Gastroesophageal sphincter (tissue), 4 donors: ENCODE measurements around the gene WTAP. TPM values are rescaled to one million over a fixed set of nuclear protein-coding genes. Genes with fewer than 3 reads are reported as not detected.
"Not testable (repeated sequence)": the region's sequence is repeated elsewhere in the genome, so short reads cannot be mapped to it uniquely, and the experiment has no call there.

Source experiments
- ATAC-seq: fragments of 150-250 bp; one replicate; pipeline ENCODE4 v1.9.1; 2016; ENCODE audit warnings: mild to moderate bottlenecking, moderate library complexity
- H3K27ac ChIP-seq, 4 donors: fragments of 200-600 bp; sonication (generic) in 3 of 4; 1 replicate in 3 of 4; 2 replicates in 1 of 4; pipeline ENCODE4 v1.5.1; 2016 to 2019
- H3K27me3 ChIP-seq: fragments of 200-600 bp; sonication (generic); one replicate; pipeline ENCODE4 v1.5.1; 2019
- H3K36me3 ChIP-seq, 2 donors: fragments of 200-600 bp; sonication (generic); one replicate each; pipeline ENCODE4 v1.5.1; 2019; ENCODE audit warnings: control low read depth in 1 of 2
- H3K4me1 ChIP-seq, 3 donors: fragments of 200-600 bp; sonication (generic); 1 replicate in 2 of 3; 2 replicates in 1 of 3; pipeline ENCODE4 v1.5.1; 2016 to 2019; ENCODE audit warnings: control low read depth in 2 of 3
- H3K4me3 ChIP-seq, 2 donors: fragments of 200-600 bp; sonication (generic); one replicate each; pipeline ENCODE4 v1.5.1; 2019; ENCODE audit warnings: mild to moderate bottlenecking in 1 of 2, moderate library complexity in 1 of 2
- H3K9me3 ChIP-seq, 3 donors: fragments of 200-600 bp; sonication (generic); one replicate each; pipeline ENCODE4 v1.5.1; 2017 to 2019; ENCODE audit warnings: control low read depth in 2 of 3
- CTCF ChIP-seq, 4 experiments: fragments of 200-600 bp in 2 of 4; fragments of 450-650 bp in 2 of 4; sonication (generic) in 1 of 4; IDR thresholded peaks; one replicate each; pipeline ENCODE4 v1.5.1; 2017 to 2019; ENCODE audit warnings: antibody characterized with exemption in 4 of 4, mild to moderate bottlenecking in 2 of 4, moderate library complexity in 2 of 4
- EP300 ChIP-seq: sonication (generic); formaldehyde crosslinking; IDR thresholded peaks from one replicate; pipeline ENCODE4 v1.6.1; 2017; ENCODE audit warnings: antibody characterized with exemption, mild to moderate bottlenecking
- POLR2A ChIP-seq, 2 donors: fragments of 450-650 bp; IDR thresholded peaks; one replicate each; pipeline ENCODE4 v1.6.1; 2017; ENCODE audit warnings: antibody characterized with exemption in 2 of 2, mild to moderate bottlenecking in 2 of 2, moderate library complexity in 1 of 2
- POLR2AphosphoS5 ChIP-seq: sonication (generic); formaldehyde crosslinking; IDR thresholded peaks from one replicate; pipeline ENCODE4 v1.6.1; 2017; ENCODE audit warnings: antibody characterized with exemption
- WGBS, 2 donors: methylation state at CpG; one replicate each; pipeline ENCODE4 v1.1.5; 2018; ENCODE audit warnings: low coverage in 1 of 2; 5-methylcytosine and 5-hydroxymethylcytosine counted together
- total RNA-seq, 4 donors: library from RNA; depleted of rRNA; stranded (reverse); fragments of >200 nt; gene quantifications; one replicate each; pipeline ENCODE4 v1.1.0, GENCODE V29; 2016

Gene WTAP
- total RNA-seq, 4 donors from 2014 or later, result 52.1 to 123 (median 79.9) TPM

- peaks cover 4 to 86% (median 19%) of the 10 kb centered on the region in 3 donors for H3K4me1 ChIP-seq
- WGBS, 2 donors, result 62 to 93% methylated on average over 6 to 13 of the region's 13 CpGs
- ATAC-seq, result not testable (repeated sequence)
These were observed 37.2 kb upstream of the WTAP start for GRCh38 chr6:159690135-159690534.

GRCh38 chr6:159691133-159691962 is 36.0 kb upstream of the WTAP start:
- TF ChIP-seq POLR2AphosphoS5 (peak; percentile 91), CTCF (IDR thresholded peaks at IDR 0.05) (peak; percentile 65 to 99 (median 87)), EP300 (no peak), POLR2A (IDR thresholded peaks at IDR 0.05) (no peak)
- WGBS, 2 donors, result 5 to 6% methylated on average over 11 of the region's 11 CpGs
- peaks cover 0 to 40% of the 10 kb centered on the region in 2 donors for H3K36me3 ChIP-seq
- peak overlapping the region; percentile 92 to 99 (median 98) for H3K27ac ChIP-seq
- ATAC-seq, result peak; percentile 11
- H3K27me3 ChIP-seq, result no peaks in the 10 kb centered on the region
- H3K4me3 ChIP-seq, result peak overlapping the region; percentile 93 to 94
- H3K4me1 ChIP-seq, result peaks cover 4 to 77% (median 19%) of the 10 kb centered on the region in 3 donors
- no peaks in the 10 kb centered on the region for H3K9me3 ChIP-seq

More at GRCh38 chr6:159690135-159690534, 37.2 kb upstream of the WTAP start:
- H3K9me3 ChIP-seq, H3K27ac ChIP-seq, H3K27me3 ChIP-seq: not testable (repeated sequence)
- H3K4me3 ChIP-seq, result peak overlapping the region in 1 of 2 donors; percentile 94
- H3K36me3 ChIP-seq, result peaks cover 0 to 52% of the 10 kb centered on the region in 2 donors
- TF ChIP-seq POLR2AphosphoS5, result peak; percentile 9

- peaks cover 4 to 71% (median 19%) of the 10 kb centered on the region in 3 donors for H3K4me1 ChIP-seq
- 0 to 19% methylated on average over 2 to 6 of the region's 7 CpGs for WGBS, 2 donors
- H3K36me3 ChIP-seq, result peaks cover 0 to 34% of the 10 kb centered on the region in 2 donors
- peak overlapping the region; percentile 93 to 94 for H3K4me3 ChIP-seq
- no peaks in the 10 kb centered on the region for H3K9me3 ChIP-seq
- TF ChIP-seq CTCF (IDR thresholded peaks at IDR 0.05), result no peak
- TF ChIP-seq POLR2A (IDR thresholded peaks at IDR 0.05), result no peak
- no peak for TF ChIP-seq EP300
- no peak for TF ChIP-seq POLR2AphosphoS5
- no peaks in the 10 kb centered on the region for H3K27me3 ChIP-seq
- H3K27ac ChIP-seq, result peak overlapping the region; percentile 92 to 99 (median 98)
- ATAC-seq, result no peak
These were observed 35.4 kb upstream of the WTAP start for GRCh38 chr6:159691963-159692287.

GRCh38 chr6:159692303-159693127 is 34.8 kb upstream of the WTAP start:
- WGBS, 2 donors, result 0 to 4% methylated on average over 2 to 4 of the region's 66 CpGs
- H3K36me3 ChIP-seq, result peaks cover 0 to 28% of the 10 kb centered on the region in 2 donors
- peak overlapping the region; percentile 93 to 94 for H3K4me3 ChIP-seq
- peak; percentile 17 for ATAC-seq
- peaks cover 4 to 66% (median 19%) of the 10 kb centered on the region in 3 donors for H3K4me1 ChIP-seq
- H3K27me3 ChIP-seq, result no peaks in the 10 kb centered on the region
- H3K27ac ChIP-seq, result peak overlapping the region; percentile 92 to 99 (median 98)
- H3K9me3 ChIP-seq, result no peaks in the 10 kb centered on the region
- TF ChIP-seq CTCF (IDR thresholded peaks at IDR 0.05) (peak in 1 of 4 experiments; percentile 2), EP300 (no peak)

GRCh38 chr6:159693128-159693893 is 34.0 kb upstream of the WTAP start, which contains the start of gene SOD2:
Gene SOD2, minus strand, starts transcription at chr6:159693241. Its CDS starts 74 bp downstream, at chr6:159693167.
- peaks cover 0 to 20% of the 10 kb centered on the region in 2 donors for H3K36me3 ChIP-seq
- peaks cover 4 to 58% (median 19%) of the 10 kb centered on the region in 3 donors for H3K4me1 ChIP-seq
- peak; percentile 82 to 93 for TF ChIP-seq POLR2A (IDR thresholded peaks at IDR 0.05)
- peak; percentile 96 for TF ChIP-seq POLR2AphosphoS5
- peak in 1 of 4 experiments; percentile 20 for TF ChIP-seq CTCF (IDR thresholded peaks at IDR 0.05)
- no peak for TF ChIP-seq EP300
- WGBS, 2 donors, result 0% methylated on average over 3 of the region's 74 CpGs; no CpG with 5 or more reads in 1 of the 2 donors
- no peaks in the 10 kb centered on the region for H3K9me3 ChIP-seq
- H3K27me3 ChIP-seq, result no peaks in the 10 kb centered on the region
- peak within 1 kb of the TSS; percentile 92 to 99 (median 98) for H3K27ac ChIP-seq
- peak within 1 kb of the TSS; percentile 93 to 94 for H3K4me3 ChIP-seq
- ATAC-seq, result peak; percentile 89
